HG02763 (cell line): ENCODE data around the gene RGS3.

Experiments used
- ATAC-seq: cut with Tn5 transposase; IDR thresholded peaks from one replicate; pipeline ENCODE4 v1.9.1; 2021; ENCODE audit warnings: mild to moderate bottlenecking, moderate library complexity; ENCODE audit not compliant: unreplicated experiment

RGS3 gene

DNA sequence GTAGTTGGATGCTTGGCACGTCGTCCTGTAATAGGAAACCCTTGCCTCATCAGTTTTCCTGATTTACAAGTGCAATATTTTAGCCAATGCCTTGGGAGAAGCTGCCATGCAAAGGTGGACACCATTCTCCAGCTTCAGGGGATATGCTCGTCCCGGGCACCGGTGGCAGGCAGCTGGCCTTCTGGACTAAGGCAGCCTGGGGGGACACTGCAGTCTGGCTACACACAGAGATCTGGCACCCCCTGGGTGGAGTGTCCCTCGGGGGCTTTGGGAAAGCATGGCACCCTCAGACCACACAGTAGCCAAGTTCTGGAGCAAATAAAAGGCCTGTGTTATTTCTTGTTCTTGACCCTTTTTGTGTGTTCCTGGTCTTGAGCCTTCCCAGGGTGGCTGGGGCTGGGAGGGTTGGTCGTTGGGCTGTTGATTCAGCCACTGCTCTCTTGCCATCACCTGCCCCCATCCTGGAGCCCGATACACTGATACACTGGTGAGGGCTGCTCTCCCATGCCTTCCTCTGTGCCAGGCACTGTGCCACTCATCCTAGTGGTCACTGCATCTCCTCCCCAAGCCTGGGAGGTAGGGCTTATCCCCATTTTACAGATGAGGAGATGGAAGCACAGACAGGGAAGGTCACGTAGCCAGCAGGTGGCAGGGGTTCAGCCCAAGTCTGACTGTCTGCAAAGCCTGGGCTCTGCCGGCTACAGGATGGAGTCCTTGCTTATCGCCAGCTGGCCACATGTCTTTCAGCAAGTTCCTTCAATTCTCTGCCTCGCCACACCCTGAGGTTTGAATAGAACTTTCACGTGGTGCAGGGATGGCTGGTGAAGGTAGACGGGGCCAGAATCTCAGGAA lies 134.1 kb downstream of the RGS3 start:
- no peak for ATAC-seq

DNA sequence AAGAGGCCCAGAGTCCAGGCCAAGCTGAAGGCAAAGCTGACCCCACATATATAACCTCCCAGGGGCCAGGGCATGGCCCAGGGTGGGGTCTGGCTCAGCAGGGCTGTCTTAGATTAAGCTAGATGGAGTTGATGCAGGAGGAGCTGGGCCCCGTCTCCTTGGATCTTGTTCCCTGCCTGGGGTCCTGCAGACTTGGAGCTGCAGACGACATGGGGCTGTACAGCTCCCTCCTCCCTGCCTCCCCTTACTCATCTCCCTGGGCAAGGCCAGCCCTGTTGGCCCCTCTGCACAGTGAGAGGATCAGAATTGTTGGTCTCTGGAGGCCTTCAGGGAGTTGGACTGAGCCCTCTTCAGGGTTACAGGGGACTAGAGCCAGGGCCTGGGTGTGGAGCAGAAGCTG lies 134.9 kb downstream of the RGS3 start:
- ATAC-seq = no peak

DNA sequence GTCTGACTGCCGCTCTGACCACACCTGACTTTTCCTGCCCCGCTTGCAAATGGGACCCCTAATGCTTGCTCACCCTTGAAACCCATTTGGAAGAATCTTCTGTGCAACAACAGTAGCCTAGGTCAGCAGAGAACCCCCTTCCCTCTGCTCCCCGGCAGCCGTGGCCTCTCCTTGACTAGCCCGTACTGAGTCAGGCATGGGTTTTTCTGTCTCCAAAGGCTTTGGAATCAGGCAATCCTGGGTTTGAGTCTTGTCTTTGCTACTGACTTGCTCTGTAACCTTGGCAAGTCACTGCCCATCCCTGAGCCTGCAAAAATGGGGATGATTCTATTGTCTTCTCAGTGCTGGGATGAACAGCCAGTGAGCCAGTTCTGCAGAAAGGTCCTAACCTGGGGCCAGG lies 135.4 kb downstream of the RGS3 start:
- ATAC-seq = no peak

DNA sequence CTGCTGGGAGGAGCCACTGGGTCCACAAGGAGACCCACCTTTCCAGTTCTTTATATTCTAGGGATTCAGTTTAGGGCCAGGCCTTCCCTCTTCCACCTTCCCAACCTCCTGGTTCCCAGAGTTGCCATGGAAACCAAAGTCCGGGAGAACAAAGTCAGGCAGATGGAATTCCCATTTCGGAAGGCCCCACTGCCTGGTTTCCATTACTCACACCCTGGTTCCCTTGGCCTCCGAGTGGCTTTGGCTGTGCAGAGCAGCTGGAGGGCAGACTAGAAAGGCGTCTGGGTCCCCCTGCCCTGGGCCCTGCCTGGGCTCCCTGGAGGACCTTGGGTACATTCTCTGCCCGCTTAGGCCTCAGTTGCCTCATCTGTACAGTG lies 136.1 kb downstream of the RGS3 start:
- no peak for ATAC-seq

DNA sequence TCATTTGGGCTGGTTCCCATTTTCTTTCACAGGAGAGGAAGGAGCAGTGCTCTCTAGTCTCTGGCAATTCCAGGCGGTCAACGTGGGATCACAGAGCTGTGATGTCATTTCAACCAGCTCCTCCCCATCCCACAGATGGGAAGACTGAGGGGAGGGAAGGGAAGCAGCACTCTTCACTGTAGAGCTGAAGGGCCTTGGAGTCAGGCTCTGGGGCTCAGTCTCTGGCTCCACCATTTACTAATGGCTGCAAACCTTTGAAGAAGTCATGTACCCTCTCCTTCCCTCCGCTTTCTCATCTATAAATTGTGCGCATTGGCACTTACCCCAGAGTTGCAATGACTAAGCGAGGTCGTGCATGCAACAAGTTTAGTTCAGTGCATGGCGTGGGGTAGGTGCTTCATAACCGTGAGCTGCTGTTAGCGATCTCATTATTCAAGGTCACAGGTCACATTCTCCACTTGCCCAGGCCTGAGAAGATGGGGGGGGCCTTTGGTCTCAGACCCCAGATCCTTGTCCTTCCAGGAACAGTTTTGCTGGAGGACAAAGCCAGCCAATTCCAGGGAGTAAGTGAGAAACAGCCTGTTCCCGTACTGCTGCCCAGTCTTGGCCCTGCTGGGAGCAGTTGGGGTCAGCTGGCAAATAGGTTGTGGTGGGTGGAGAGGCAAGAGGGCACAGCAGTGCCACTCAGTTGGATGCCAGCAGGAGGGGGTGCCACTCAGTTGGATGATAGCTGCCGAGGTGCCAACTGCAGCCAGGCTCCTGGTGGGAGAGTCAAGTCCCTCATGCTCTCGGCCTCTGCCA lies 136.7 kb downstream of the RGS3 start:
- no peak for ATAC-seq

DNA sequence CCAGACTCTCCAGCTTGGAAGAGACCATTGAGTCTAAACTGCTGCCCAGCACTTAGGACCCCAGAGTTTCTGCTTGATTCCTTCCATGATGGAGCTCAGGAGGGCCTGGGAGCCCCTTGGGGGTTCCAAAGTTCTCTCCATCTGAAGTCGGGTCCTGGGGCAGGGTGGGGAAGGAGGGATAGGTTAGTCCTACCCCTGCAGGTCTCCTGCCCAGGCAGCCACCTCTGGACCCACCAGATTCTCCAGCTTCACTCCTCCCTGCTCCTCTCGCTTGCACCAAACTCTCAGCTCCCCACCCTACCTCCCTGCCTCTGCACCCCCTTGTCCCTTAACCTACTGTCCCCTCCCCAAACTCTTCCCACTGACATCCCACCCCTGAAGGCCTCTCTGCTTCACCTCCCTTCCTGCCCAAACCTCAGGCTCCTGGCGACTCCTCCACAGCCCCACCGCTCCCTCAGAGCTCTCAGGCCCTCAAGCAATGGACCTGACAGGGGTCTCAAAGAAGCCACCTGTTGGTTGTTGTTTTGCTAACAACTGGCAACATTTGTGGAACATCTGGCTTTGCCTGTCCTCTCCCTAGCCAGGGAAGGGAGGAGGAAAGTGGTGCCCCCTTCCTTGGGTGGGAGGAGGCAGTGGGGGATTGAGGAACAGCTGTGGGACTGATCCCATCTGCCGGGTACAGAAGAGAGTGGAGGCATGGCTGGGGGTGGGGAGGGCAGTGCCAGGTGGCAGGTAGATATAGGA lies 137.5 kb downstream of the RGS3 start:
- no peak for ATAC-seq

DNA sequence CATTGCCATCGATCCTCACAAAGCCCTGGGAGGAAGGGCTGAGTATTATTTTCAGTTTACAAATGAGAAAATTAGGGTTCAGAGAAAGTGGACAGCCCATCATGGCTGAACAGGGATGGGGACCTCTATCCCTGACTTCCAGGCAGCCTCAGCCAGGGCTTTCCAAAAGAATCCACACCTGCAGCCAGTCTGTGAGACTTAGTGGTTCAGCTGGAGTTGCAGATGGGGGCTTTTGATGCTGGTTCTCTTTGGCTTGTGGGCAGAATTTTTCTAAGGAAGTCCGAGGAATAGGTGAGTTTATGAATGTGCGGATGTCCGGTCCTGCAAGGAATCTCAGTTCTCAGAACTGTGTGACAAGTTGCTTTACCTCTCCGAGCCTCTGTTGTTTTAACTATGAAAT lies 138.1 kb downstream of the RGS3 start:
- ATAC-seq = no peak

DNA sequence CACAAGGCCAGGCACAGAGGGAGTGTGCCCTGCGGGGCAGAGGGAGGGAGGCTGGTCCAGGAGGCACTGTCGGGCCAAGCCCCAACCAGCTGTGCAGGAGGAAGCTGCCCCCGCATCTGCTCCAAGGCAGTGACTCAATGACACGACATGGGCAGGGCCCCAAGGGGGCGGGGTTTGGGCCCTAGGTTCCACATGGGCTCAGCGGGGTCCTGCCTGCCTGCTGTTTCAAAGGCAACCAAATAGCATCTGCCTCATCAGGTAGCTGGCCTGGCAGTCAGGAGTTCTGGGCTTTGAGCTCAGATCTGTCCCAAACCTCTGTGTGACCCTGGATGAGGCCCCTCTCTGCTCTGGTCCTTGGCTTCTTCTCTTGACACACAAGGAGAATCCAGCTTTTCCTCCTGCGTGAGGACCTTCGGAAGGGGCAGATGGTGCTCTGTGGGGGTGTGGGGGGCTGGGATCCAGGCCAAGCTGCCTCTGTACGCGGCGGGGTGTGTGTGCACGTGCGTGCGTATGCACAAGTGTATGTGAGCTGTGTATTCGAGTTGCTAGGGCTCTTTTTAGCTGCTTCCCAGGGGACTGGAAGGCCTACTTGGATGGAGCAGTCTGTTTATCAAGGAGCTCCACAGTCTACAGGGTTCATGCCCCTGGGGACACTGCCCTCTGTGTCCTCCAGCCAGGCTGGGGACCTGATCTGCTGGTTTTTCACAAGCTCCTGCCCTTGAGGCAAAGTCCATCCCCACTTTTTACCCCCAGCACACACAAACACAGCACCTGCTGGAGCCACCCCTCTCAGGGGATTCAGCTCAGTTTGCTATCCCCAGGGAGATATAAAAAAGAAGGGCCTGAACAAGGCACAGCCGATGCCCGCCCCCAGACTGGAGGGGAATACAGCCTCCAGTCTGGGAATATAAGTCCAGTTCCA lies 138.9 kb downstream of the RGS3 start:
- ATAC-seq = no peak

DNA sequence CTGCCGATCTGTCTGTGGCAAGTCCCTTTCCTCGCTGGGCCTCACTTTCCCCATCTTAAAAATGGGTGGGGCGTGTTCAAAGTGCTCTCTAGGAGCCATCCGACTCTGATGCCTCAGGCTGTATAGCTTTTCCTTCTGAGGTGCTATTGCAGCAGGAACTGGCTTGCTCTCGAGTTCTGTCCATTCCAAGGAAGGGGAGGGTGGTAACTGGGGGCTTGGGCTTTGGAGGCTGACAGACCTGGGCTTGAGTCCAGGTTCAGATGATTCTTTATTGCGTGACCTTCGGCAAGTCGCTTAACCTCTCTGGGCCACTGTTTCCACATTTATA lies 139.5 kb downstream of the RGS3 start:
- no peak for ATAC-seq

DNA sequence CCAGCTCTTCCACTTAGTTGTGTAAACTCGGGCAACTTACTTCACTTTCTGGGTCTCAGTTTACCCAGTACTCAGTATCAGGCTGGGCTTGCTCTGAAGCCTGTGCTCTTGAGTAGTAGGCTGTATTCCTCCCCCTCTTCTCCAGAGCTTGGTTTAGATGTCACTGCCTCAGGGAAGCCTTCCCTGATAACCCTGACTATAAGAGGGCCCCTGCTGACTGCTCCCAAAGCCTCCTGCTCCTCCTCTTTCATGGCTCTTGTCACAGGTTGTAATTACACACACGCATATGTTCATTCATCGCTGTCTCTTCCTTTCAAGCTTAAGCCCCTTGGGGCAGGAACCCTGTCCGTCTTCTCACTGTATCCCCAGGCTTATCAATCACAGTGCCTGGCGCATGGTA lies 140.2 kb downstream of the RGS3 start:
- ATAC-seq = no peak

DNA sequence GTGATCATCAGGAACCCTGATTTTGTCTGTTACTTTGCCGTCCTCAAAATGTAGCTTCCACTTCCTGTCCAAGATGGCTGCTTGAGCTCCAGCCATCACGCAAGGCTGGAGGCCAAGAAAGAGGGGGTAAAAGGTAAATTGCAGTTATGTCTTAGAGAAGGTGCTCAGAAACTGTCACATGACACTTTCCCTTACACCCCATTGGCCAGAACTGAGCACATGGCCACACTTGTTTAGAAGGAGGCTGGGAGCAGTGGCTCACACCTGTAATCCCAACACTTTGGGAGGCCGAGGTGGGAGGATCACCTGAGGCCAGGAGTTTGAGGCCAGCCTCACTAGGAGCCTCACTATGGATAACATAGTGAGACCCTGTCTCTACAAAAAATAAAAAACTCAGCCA lies 140.9 kb downstream of the RGS3 start:
- ATAC-seq = no peak

DNA sequence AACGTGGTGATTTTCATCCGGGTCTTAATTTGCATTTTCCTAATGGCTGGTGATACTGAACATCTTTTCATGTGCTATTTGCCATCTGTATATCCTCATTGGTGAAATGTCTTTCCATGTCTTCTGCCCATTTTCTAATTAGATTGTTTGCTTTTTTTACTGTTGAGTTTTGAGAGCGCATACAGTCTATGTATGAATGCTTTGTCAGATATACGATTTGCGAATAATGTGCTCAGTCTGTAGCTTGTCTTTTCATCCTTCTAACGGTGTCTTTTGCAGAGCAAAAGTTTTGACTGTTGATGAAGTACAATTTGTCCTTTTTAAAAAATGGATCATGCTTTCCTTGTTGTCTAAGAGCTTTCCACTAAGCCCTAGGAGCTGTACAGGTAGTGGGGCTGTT lies 143.0 kb downstream of the RGS3 start:
- no peak for ATAC-seq

DNA sequence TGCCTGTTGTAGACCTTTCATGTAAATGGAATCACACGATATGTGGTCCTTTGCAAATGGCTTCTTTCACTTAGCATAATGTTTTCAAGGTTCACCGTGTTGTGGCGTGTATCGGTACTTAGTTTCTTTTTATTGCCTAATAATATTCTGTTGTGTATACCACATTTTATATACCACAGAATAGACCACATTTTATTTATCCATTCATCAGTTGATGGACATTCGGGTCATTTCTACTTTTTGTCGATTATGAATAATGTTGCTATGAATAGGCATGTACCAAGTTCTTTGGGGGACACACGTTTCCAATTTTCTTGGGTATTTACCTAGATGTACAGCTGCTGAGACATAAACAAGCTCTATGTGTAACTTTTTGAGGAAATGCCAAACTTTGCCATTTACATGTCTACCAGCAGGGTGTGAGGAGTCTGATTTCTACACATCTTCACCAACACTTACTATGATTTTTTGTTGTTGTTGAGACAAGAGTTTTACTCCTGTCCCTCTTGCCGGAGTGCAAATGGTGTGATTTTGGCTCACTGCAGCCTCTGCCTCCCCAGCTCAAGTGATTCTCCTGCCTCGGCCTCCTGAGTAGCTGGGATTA lies 144.7 kb downstream of the RGS3 start:
- ATAC-seq = no peak

DNA sequence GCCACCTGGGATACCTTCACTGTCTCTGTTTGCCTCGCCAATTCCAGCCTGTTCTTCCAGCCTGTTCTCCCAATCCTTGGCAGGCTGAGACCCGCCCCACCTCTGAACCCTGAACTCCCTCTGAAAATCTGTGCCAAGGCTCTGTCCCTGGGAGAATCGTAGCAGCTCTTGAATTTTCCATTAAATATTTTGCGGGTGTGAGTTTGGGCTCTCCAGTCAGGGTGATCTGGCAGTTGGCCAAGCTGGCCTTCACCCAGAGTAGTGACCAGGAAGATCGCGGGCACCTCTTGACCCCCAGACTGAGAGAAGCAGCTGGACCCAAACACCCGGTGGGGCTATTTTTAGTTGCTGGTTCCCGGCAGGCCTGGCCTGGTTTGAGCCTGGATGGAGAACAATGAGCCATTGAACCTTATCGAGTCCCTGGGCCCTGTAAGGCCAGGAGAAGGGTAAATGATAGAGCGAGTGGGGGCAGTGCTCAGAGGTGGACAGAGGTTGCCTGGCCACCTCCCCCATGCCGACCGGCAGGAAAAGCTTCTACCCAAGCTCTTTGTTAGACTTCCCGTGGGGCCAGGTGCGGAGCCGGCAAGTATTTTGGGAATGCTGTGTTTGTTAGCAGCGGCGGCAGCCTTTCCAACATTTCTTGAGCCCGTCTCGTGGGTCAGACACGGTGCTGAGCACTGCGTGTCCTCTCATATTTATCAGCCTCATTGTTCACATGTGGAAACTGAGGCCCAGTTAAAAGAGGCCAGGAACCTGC lies 146.2 kb downstream of the RGS3 start:
- ATAC-seq = no peak

DNA sequence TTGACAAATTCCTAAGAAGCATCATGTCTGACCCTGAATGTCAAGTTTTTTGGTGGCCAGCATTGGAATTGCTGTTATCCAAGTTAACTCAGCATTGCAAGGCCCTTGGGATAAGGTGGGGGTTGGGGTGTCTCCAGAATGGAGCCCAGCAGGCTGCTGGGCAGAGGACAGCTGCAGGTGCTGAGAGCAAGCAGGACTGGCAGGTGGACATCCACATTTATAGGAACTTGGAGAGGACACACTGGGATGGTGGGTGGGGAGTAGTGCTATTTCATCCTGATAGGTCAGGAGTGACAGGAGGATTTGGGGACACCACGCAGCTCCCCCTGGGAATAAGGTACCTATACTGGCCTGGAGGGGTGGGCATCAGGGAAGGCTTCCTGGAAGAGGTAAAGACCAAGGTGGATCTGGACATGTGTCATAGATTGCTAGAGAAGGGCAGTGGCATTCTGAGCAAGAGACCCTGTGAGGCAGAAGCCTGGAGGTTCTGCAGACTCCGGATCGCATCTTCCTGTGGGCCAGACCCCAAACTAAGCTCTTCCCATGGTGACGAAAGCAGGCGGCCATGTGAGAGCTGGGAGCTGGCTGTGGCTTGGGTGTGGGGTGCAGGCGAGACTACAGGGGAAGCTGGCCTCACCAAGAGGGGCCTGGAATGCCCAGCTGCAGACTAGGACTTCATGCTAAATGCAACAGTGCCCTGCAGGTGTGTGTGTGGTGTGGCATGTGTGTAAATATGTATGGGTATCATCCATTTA lies 148.1 kb downstream of the RGS3 start:
- no peak for ATAC-seq

DNA sequence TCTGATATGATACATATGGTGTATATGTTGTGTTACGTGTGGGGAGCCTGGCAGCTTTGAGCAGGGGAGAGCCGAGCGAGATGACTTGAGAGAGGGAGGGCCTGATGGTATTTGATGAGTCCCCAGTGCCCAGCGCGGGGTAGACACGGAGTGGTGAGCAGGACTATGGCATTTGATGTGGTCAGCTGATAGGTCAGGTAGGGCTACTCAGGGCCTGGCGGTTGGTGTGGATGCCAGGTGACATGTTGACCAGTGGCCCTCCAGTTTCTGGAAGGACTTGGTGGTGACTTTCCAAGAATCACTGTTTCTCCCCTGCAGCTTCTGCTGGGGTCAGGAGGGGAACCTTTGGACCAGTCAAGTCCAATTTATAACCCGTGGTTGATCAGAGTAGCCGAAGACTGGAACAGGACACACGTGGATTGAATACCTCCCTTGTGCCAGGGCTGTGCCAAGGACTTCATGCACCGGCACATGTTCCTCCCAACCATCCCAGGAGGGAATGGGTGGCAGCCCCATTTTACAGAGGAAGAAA lies 148.8 kb downstream of the RGS3 start:
- ATAC-seq = no peak

DNA sequence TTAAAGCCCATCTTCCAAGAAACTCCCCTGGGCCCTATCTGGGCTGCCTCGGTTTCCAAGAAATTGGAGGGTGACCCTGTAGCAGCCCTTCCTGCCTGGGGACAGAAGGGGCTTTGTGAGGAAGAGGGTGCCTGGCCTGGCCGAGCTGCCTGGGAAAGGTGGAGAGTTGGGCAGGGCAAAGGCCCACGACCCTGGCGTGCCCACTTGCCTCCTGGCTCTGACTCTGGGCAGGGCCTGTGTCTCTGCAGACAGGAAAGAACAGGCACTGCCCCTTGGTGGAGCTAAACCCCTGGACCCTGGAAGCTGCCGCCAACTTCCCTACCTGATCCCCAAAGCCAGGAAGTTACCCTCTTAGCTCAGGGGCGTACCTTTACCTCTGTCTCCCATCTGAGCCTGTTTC lies 149.3 kb downstream of the RGS3 start:
- no peak for ATAC-seq

DNA sequence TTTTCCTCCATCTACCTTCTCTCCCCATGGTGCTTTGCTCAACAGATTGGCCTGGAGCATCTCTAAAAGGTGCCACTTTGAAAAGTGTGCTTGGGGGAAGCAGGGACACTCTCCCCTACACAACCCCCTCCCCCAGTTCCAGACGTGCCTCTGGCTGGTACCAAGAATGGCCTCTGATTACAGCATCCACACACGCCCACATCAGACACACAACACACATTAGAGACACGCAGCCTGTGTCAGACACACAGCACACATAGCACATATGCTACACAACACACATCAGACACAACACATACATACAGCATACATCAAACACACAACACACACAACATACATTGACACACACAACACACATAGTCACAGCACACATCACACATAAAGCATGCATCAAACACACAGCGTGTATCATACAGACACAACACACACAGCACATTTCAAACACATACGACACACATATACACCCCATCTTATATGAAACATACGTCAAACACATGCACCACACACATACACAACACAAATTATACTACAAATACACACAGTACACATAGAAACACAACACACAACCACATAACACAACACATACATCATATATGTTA lies 150.4 kb downstream of the RGS3 start:
- no peak for ATAC-seq
